ENCODE measurements around the gene MIR17HG.
"Not testable (repeated sequence)": the region's sequence is repeated elsewhere in the genome, so short reads cannot be mapped to it uniquely, and the experiment has no call there.

MIR17HG gene

DNA sequence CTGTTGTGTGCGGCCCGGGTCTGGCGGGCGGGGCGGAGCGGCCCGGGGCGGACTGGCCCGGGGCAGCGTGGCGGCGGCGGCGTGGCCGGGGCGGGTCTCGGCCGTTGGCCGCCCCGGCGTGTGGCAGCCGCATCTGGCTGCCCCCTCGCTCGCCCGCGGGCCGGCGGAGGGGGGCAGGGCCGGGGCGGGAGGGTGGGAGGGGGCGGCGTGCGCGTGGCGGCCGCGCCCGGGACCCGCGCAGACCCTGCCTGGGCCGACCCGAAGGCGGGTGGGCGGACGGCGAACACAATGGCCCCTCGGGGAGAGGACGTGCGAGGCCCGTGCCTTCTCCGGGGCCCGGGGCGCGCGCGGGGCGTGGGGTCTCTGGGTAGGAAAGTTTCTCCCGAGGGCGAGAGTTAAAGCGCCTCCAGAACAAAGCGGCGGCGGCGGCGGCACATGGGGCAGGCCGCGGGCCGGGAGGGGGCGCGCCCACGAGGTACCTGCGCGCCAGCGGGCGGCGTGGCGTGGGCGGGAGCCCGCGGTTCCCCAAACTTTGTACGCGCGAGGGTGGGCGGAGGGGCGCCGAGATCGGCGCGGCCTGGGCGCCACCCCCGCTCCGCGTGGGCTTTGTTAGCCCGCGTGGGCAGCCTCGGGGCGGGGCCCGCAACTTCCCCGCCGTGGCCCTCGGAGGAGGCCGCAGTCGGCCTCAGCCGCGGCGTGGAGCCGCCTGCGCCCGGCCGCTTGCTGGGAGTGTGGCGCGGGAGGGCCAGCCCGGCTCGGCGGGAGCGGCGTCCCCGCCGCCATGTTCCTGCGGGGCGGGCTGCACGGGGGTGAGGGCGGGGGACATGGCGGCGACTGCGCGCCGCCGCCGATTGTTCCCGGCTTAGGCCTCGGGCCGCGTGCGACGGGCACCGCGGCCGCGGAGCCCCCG is 764 bp downstream of the MIR17HG start:
- DNase-seq (ENCODE audit: low read depth, low spot score) = peak; percentile 66

DNA sequence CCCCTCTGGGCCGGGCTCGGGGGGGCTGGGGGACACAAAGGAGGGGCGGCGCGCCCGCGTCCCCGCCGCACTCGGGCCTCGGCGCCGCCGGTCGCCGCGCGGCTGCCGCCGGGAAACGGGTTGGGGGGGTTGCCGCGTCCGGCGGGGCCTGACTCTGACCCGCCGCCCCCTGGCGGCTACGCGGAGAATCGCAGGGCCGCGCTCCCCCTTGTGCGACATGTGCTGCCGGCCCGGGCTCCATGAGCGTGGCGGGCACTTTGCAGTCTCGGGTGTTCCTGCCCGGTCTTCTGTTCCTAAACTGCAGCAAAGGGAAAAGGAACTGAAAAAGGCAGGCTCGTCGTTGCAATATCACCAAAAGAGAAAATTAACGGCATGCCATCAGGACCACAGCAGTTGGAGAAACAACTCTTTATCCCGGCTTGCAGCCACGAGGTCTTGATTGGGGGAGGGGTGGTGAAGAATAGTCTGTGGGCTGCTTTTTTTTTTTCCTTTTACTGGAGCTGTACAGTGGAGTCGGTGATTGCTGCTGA is 1.5 kb downstream of the MIR17HG start:
- DNase-seq (ENCODE audit: low read depth, low spot score) = peak; percentile 97

DNA sequence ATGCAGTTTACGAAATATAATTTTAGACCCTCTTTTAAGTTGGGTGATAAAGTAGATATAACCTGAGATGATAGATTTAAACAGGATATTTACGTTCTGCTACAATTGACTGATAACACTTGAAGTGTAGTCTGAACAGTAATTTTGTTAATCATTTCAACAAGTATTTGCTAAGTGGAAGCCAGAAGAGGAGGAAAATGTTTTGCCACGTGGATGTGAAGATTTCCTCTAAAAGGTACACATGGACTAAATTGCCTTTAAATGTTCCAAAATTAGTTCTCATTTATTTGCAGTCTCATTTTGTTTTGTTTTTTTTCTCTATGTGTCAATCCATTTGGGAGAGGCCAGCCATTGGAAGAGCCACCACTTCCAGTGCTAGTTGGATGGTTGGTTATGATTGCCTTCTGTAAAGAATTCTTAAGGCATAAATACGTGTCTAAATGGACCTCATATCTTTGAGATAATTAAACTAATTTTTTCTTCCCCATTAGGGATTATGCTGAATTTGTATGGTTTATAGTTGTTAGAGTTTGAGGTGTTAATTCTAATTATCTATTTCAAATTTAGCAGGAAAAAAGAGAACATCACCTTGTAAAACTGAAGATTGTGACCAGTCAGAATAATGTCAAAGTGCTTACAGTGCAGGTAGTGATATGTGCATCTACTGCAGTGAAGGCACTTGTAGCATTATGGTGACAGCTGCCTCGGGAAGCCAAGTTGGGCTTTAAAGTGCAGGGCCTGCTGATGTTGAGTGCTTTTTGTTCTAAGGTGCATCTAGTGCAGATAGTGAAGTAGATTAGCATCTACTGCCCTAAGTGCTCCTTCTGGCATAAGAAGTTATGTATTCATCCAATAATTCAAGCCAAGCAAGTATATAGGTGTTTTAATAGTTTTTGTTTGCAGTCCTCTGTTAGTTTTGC is 2.8 kb downstream of the MIR17HG start:
- DNase-seq (ENCODE audit: low read depth, low spot score) = no peak

DNA sequence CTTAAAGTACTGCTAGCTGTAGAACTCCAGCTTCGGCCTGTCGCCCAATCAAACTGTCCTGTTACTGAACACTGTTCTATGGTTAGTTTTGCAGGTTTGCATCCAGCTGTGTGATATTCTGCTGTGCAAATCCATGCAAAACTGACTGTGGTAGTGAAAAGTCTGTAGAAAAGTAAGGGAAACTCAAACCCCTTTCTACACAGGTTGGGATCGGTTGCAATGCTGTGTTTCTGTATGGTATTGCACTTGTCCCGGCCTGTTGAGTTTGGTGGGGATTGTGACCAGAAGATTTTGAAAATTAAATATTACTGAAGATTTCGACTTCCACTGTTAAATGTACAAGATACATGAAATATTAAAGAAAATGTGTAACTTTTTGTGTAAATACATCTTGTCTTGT is 3.6 kb downstream of the MIR17HG start:
- no peak for DNase-seq (ENCODE audit: low read depth, low spot score)

DNA sequence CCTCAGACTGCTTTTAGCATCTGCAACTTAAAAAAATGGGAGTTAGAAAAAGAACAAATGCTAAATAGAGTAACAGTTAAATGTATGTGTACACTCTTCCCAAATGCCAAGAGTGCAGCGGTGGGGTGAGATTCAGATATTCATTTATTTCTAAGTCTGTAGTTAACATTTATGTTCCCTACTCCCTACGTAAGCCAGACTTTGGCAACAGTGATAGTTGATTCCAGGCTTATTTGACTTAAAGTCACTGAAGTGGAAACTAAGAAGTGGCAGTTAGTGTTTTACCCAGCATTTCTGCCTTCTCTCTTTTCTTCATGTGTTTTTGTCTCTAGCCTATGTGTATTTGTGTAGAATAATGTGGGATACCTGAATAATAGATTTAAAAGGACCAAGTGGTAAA is 4.5 kb downstream of the MIR17HG start:
- DNase-seq (ENCODE audit: low read depth, low spot score) = peak; percentile 26

DNA sequence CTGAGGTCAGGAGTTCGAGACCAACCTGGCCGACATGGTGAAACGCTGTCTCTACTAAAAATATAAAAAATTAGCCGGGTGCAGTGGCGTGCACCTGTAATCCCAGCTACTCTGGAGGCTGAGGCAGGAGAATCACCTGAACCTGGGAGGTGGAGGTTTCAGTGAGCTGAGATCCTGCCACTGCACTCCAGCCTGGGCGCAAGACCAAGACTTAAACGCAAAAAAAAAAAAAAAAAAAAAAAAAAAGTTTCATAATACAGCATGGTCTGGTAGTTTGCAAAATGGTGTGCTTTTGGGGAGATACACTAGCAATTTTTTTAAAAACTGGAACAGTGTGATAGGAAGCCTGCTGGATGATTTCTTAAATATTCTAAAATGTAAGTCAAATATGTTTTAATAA is 5.4 kb downstream of the MIR17HG start:
- not testable (repeated sequence) for DNase-seq (ENCODE audit: low read depth, low spot score)

DNA sequence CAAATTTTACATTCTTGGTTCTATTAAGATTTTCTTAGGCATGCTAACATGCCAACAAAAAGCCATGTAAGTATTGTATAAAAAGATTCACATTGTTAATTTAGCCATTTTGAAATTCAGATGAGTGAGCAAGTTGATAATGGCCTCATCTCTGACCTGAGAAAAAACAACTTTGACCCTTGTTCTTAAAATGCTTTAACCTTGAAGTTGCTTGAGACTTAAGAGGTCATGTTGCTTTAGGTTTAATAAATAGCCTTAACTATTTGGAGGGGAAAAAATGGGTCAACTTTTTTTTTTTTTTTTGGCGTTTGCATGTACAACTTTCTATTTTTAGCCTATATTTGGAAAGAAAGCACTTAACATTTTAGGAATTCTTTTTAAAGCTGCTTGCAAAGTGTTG is 6.0 kb downstream of the MIR17HG start:
- no peak for DNase-seq (ENCODE audit: low read depth, low spot score)

DNA sequence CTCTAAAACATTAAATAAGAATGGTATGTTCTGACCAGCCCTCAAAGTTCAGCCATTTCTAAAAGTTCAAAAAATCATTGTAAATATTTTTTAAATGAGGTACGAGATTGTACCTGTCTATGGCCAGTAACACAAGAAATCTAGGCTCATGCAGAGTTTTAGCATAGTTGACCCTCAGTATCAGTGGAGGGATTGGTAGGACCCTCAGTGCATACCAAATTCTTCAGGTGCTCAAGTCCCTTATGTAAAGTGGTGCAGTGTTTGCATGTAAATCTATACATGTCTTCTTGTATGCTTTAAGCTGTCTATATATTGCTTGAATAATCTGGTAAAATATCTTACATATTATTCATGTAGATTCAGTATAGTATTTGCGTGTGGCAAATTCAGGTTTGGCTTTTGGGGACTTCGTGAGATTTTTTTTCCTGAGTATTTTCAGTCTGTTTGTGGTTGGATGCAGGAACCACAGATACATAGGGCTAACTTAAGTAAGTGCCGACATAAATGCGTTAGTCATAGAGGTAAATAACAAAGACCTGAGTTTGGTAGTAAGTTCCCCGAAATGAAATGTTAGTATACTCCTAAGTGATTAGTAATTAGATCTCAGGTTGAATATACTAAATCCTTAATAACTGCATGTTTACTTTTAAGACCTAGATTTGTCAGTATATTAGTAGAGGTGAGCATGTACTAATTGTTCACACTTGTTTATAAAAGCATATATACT is 7.8 kb downstream of the MIR17HG start:
- DNase-seq (ENCODE audit: low read depth, low spot score) = no peak

DNA sequence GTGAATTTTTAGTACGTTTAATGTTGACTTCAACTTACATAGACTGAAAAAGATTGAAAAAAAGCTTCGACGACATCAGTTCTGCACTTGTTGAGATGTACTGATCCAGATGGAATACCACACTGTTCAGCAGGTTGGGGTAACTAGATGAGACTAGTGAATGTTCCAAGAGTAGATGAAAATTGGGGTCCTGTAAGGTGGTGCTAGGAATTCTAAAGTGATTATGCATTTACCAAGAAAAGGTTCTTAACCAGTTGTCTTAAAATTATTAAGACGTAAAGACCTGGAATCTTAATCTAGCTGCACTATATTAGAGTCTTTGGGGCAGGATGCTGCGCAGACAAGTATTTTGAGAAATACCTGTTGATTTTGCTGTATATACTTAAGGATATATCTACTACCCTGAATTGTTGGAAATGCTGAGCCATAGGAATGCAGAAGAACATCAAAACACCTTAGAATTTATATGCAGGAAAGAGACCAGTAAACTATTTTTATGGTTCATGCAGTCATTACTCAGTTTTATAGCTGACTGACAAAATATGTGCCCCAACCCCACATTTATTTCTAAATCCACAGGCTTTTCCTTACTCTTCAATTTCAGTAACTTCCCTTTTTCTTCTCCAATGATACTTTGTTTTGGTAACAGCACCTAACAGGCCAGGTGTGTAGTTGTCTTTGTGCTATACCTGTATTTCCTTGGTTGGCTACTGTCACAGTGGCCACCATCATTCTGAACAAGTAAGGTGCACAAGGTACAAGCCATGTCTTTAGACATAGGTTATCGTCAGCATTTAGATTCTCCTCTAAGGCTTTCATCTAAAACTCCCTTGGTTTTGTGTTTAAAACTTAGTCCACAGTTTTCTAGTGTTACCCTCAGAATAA is 8.6 kb downstream of the MIR17HG start:
- no peak for DNase-seq (ENCODE audit: low read depth, low spot score)

DNA sequence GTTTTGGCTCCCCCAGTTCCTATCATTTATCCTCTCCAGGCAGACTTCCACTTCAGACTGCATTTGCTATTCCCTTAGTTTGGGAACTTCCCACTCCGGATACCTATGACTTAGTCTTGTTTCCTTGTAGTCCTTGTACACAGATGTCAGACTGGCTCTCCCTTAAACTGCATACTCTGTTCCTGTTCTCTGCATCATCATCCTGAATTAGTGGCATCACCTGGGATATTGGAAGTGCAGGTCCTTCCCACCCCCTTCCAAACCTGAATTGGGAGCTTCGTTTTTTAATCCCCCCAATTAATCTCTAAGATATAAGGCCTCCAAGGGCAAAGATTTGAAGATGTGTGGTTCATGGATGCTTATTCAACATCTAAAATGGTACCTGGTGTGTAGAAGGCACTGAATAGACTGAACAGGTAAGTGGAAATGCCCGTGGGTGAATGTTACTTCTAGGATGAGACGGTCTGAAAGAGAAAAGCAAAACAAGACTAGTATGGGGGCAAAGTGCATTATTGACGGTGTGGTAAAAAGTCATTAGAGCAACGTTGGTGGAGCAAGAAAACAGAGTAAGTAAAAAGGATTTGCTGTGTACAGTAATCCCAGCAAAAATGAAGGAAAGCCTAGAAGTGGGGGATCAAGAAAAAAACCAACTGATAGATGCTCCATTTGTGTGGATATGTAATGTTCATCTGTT is 9.6 kb downstream of the MIR17HG start:
- DNase-seq (ENCODE audit: low read depth, low spot score) = no peak

DNA sequence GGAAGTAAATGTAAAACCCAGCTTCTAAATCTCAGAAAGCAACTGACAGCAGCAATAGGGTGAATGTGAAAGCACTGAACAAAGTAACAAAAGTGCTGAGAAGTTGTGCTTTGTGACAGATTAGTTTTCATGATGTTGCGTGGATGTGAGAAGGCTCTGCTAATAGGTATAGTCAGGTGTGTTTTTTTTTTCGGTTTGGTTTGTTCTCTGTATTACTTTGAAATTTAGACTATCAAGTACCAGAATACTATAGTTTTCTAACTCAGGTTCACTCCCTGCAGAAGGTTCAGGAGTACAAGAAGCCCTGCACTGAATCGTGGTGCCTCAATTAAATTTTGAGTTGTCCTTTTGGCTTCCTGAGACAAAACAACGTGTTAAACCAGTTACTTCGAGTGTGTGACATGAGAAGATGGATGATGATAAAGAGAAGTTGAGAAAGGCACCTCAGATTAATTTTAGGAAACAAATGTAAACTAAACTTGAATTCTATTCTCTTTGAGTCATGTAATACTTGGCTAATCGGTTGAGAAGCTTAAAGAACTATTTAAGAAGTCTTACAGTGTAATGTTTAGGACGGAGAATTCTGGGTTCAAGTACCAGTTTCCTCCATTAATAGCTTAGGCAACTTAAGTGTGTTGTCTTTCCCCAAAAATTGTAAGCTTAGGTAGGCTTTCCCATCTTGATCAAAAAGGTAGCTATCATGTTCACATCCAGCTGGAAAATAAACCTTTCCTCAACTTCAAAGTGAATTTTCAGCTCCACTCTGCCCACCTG is 10.3 kb downstream of the MIR17HG start:
- DNase-seq (ENCODE audit: low read depth, low spot score) = no peak

DNA sequence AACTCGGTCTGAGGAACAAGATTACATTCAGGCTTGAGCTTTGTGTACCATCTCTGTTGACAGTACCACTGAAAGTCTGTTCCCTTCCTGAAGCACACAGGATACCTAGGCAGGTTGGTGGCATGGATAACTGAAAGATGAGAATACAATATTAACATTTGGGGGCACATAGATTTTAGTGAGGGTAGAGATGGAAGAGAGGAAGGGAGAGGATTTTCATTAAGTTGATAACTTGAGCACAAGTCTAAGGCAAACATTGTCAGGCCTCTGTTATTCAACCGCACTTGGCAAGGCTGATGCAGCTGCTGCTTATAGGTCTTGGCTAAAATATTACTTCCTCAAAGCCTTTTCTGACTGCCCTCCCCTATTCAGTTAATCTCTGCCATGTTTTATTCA is 10.9 kb downstream of the MIR17HG start:
- DNase-seq (ENCODE audit: low read depth, low spot score) = no peak

DNA sequence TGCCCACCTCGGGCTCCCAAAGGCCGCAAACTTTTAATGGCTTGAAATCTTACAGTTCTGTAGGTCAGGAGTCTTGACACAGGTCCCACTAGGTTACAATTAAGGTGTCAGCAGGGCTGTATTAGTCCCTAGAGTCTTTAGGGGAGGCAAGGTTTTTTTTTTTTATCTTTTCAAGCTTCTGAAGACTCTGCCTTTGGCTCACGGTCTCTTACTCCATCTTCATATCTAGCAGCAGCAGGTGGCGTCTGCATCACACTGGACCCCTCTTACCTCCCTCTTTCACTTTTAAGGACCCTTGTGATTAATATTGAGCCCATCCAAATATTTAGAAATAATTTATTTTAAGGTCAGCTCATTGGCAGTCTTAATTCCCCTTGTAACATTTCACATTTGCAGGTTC is 11.6 kb downstream of the MIR17HG start:
- DNase-seq (ENCODE audit: low read depth, low spot score) = no peak

DNA sequence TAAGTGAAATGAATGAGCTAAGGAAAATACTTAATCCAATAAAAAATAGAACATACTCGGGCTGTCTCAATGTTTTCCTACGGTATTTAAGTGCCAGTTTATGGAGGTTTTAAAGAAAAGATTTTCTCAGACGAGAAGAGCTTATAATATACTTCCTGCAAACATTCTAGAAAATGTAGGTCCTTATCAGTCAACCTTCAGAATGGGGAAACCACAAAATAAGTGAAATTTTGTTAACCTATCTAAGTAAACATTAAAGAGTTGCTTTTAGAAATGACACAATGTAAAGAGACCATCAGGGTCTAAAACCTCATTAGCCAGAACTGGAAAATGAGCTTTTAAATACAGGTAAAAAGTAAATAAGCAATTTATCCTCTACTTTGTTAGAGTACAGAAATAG is 12.1 kb downstream of the MIR17HG start:
- no peak for DNase-seq (ENCODE audit: low read depth, low spot score)

DNA sequence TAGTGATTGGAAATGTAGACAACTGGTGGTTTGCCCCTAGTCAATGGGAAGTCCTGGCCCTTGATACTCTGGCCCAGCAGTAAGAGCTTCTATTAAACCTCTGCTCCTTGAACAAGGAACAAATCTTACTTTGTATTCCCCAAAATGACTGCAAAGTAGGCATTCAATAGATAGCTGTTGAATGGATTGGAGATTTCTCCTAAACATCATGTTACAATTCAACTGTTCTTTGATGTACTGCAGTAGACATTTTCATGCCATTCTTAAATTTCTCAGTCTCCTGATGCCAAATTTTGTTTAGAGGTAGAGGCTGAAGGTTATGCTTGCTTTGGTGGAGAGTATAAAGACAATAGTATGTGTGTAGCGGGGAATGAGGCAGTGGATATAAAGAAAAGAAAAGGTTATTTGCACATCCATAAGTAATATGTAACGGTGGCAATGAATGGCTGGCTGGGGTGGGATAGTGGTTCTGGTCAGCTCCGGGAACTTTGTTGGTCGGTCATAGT is 12.8 kb downstream of the MIR17HG start:
- DNase-seq (ENCODE audit: low read depth, low spot score) = no peak

DNA sequence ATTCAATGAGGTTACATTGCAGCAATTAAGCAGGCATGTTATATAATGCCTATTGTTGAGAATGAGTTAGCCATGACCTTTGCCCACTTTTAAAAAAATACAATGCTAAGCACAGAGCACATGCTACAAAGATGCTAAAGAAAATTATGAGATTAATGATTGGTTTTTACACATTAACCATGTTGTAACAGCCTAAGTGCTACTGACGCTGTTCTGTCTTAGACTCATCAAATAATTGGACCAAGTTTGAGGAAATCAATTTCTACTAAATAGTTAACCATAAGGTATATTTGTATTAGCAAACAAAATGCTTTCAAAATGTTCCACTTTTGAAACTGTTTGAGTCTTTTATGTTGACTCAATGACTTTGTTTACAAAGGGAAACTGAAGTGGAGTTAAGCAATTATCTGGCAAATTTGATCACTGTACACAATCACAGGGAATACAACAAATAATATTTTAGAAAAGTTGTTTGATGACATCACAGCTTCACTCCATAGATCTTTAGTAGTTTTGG is 14.3 kb downstream of the MIR17HG start:
- DNase-seq (ENCODE audit: low read depth, low spot score) = no peak

DNA sequence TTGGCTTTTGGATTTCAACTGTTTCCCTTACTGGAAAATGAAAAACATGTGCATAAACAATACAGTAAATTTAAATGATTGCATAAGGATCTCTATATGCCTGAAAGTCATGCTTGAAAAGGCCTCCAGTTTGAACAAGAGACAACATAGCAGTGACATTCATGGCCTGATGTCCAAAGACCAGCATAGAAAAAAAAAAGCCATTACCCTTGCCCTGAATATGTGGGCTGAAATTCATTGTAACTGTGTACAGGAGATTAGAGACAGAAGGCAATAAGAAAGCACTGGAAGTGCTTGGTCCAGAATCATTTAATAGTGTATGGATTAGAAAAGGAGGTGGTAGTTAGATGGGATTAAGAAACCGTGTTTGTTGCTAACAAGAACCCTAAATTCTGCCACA is 15.4 kb downstream of the MIR17HG start:
- no peak for DNase-seq (ENCODE audit: low read depth, low spot score)

DNA sequence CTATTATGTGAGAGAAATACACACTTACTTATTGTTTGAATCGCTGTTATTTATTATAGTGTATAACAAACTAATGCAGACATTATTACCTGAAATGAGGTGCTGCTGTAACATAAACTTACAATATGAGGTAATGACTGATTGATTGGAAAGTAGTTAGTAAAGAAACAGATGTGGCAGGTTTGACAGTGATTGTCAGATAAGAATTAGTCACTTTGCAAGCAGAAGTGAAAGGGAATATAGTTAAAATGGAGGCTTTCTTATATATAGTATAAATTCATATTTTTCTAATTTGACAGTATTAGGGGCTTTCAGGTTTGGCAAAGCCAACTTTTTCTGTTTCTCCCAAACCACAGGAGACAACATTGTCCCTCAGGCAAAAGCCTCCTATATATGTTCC is 20.6 kb downstream of the MIR17HG start:
- no peak for DNase-seq (ENCODE audit: low read depth, low spot score)
